Fibroblast of peridontal ligament (primary cell): ENCODE results near the gene PKP3.

Experiments used
- DNase-seq: peaks from one replicate; pipeline ENCODE4 v3.0.0-alpha.2; 2010; ENCODE audit errors: extremely low read depth

Gene PKP3

GRCh38 chr11:363948-364761 lies 29.9 kb upstream of the PKP3 start:
- DNase-seq: peak; percentile 19

- DNase-seq: no peak
Measured at GRCh38 chr11:364991-365725, 28.9 kb upstream of the PKP3 start.

GRCh38 chr11:365831-366230 lies 28.2 kb upstream of the PKP3 start:
- no peak for DNase-seq

GRCh38 chr11:367956-368413 lies 26.0 kb upstream of the PKP3 start:
- DNase-seq: no peak

GRCh38 chr11:368414-369335 lies 25.3 kb upstream of the PKP3 start:
- DNase-seq: no peak

- no peak for DNase-seq
Measured at GRCh38 chr11:369336-370018, 24.5 kb upstream of the PKP3 start, which contains the start of gene B4GALNT4. Gene B4GALNT4 (plus strand): TSS chr11:369499. CDS start chr11:369804, 305 bp downstream.

- no peak for DNase-seq
Measured at GRCh38 chr11:370070-370941, 23.7 kb upstream of the PKP3 start.

GRCh38 chr11:371051-371450 lies 23.0 kb upstream of the PKP3 start:
- DNase-seq: no peak

- no peak for DNase-seq
Measured at GRCh38 chr11:371716-372590, 22.1 kb upstream of the PKP3 start.

GRCh38 chr11:372809-373715 lies 20.9 kb upstream of the PKP3 start:
- DNase-seq: no peak

GRCh38 chr11:373716-374551 lies 20.1 kb upstream of the PKP3 start:
- DNase-seq: no peak

GRCh38 chr11:375065-376025 lies 18.7 kb upstream of the PKP3 start:
- DNase-seq: no peak

GRCh38 chr11:376531-377173 lies 17.4 kb upstream of the PKP3 start:
- DNase-seq: no peak

- DNase-seq: no peak
Measured at GRCh38 chr11:377174-377865, 16.7 kb upstream of the PKP3 start.

GRCh38 chr11:377883-378500 lies 16.0 kb upstream of the PKP3 start:
- DNase-seq: no peak
